ENCODE measurements around the gene CAMTA1. TPM values are rescaled to one million over a fixed set of nuclear protein-coding genes. Genes with fewer than 3 reads are reported as not detected.

The CAMTA1 gene
- polyA plus RNA-seq, 1 experiment, result 64.9 TPM

- POLR2A ChIA-PET, result interaction anchor here (0.5 to 1.1 kb wide), 4 partner anchors 9 to 103 kb away, joined by 3 to 4 read pairs (median 3); no protein-coding TSS in a partner anchor
- H3K9me3 ChIP-seq (ENCODE audit: control insufficient read depth, insufficient read depth, low read length), result peaks cover 5% of the 10 kb centered on the region
- peak; percentile 98 for DNase-seq (ENCODE audit: low read depth, low spot score)
- H3K4me3 ChIP-seq (ENCODE audit: low read depth, low read length), result no peak overlapping the region
- CTCF ChIA-PET, result no interaction called here
- H3K27me3 ChIP-seq (ENCODE audit: control insufficient read depth, insufficient read depth, low read length), result no peaks in the 10 kb centered on the region
- H3K27ac ChIP-seq (ENCODE audit: low read depth, low read length), result peak overlapping the region; percentile 94
- TF ChIP-seq CTCF (IDR thresholded peaks at IDR 0.05; ENCODE audit: low read depth, low read length), result no peak
These were observed 616.7 kb downstream of the CAMTA1 start for GRCh38 chr1:7401814-7402547.

GRCh38 chr1:7402548-7402850 lies 617.2 kb downstream of the CAMTA1 start:
- DNase-seq (ENCODE audit: low read depth, low spot score), result no peak
- peak overlapping the region; percentile 94 for H3K27ac ChIP-seq (ENCODE audit: low read depth, low read length)
- H3K9me3 ChIP-seq (ENCODE audit: control insufficient read depth, insufficient read depth, low read length), result peaks cover 5% of the 10 kb centered on the region
- no peak overlapping the region for H3K4me3 ChIP-seq (ENCODE audit: low read depth, low read length)
- POLR2A ChIA-PET, result no interaction called here
- no peaks in the 10 kb centered on the region for H3K27me3 ChIP-seq (ENCODE audit: control insufficient read depth, insufficient read depth, low read length)
- no peak for TF ChIP-seq CTCF (IDR thresholded peaks at IDR 0.05; ENCODE audit: low read depth, low read length)
- CTCF ChIA-PET, result no interaction called here

- no peak for DNase-seq (ENCODE audit: low read depth, low spot score)
- POLR2A ChIA-PET, result no interaction called here
- TF ChIP-seq CTCF (IDR thresholded peaks at IDR 0.05; ENCODE audit: low read depth, low read length), result no peak
- CTCF ChIA-PET, result no interaction called here
- H3K4me3 ChIP-seq (ENCODE audit: low read depth, low read length), result no peak overlapping the region
- H3K27me3 ChIP-seq (ENCODE audit: control insufficient read depth, insufficient read depth, low read length), result no peaks in the 10 kb centered on the region
- peaks cover 5% of the 10 kb centered on the region for H3K9me3 ChIP-seq (ENCODE audit: control insufficient read depth, insufficient read depth, low read length)
- no peak overlapping the region for H3K27ac ChIP-seq (ENCODE audit: low read depth, low read length)
These were observed 618.2 kb downstream of the CAMTA1 start for GRCh38 chr1:7403265-7404045.

- Histone ChIP-seq H3K9me3 (ENCODE audit: control insufficient read depth, insufficient read depth, low read length) (peaks cover 3% of the 10 kb centered on the region), H3K27ac (ENCODE audit: low read depth, low read length) (no peak overlapping the region), H3K4me3 (ENCODE audit: low read depth, low read length) (no peak overlapping the region), H3K27me3 (ENCODE audit: control insufficient read depth, insufficient read depth, low read length) (no peaks in the 10 kb centered on the region)
- no peak for DNase-seq (ENCODE audit: low read depth, low spot score)
- ChIA-PET CTCF (no interaction called here), POLR2A (no interaction called here)
- no peak for TF ChIP-seq CTCF (IDR thresholded peaks at IDR 0.05; ENCODE audit: low read depth, low read length)
These were observed 618.9 kb downstream of the CAMTA1 start for GRCh38 chr1:7404046-7404742.
